Subcutaneous abdominal adipose tissue (tissue), 5 donors: Measurements from ENCODE around the gene MFN1.

Experiments used
- H3K27ac ChIP-seq: one replicate; pipeline ENCODE4 v1.7.0; 2013; ENCODE audit warnings: low read depth, mild to moderate bottlenecking, inconsistent platforms, low read length, moderate library complexity
- H3K27me3 ChIP-seq, 5 donors: one replicate each; pipeline ENCODE4 v1.7.0; 2013; ENCODE audit warnings: low read length in 5 of 5, inconsistent platforms in 1 of 5; ENCODE audit not compliant: control insufficient read depth in 5 of 5, insufficient read depth in 4 of 5
- H3K36me3 ChIP-seq, 5 donors: one replicate each; pipeline ENCODE4 v1.7.0; 2013; ENCODE audit warnings: low read length in 5 of 5; ENCODE audit not compliant: control insufficient read depth in 5 of 5, insufficient read depth in 5 of 5
- H3K4me1 ChIP-seq, 5 donors: one replicate each; pipeline ENCODE4 v1.7.0; 2013; ENCODE audit warnings: low read length in 5 of 5, mild to moderate bottlenecking in 3 of 5, moderate library complexity in 1 of 5; ENCODE audit not compliant: control insufficient read depth in 5 of 5, insufficient read depth in 5 of 5
- H3K4me3 ChIP-seq, 5 donors: one replicate each; pipeline ENCODE4 v1.7.0; 2013; ENCODE audit warnings: low read length in 5 of 5, low read depth in 1 of 5
- H3K9ac ChIP-seq, 5 donors: one replicate each; pipeline ENCODE4 v1.7.0; 2013; ENCODE audit warnings: low read length in 5 of 5, mild to moderate bottlenecking in 4 of 5, moderate library complexity in 3 of 5
- H3K9me3 ChIP-seq, 5 donors: one replicate each; pipeline ENCODE4 v1.7.0; 2013; ENCODE audit warnings: low read length in 5 of 5; ENCODE audit not compliant: control insufficient read depth in 5 of 5
- donor health status: healthy.
- donor health status: healthy.
- donor health status: healthy.
- donor health status: healthy.
- donor health status: healthy.

The MFN1 gene

GRCh38 chr3:179333084-179333483 lies 14.4 kb upstream of the MFN1 start:
- H3K4me3 ChIP-seq: no peak overlapping the region
- H3K27me3 ChIP-seq: no peaks in the 10 kb centered on the region
- peaks cover 47 to 67% (median 54%) of the 10 kb centered on the region in 5 donors for H3K36me3 ChIP-seq
- H3K9ac ChIP-seq: no peak overlapping the region
- H3K4me1 ChIP-seq: no peaks in the 10 kb centered on the region
- H3K27ac ChIP-seq: no peak overlapping the region
- no peaks in the 10 kb centered on the region for H3K9me3 ChIP-seq

- Histone ChIP-seq H3K4me3 (no peak overlapping the region), H3K36me3 (peaks cover 27 to 41% (median 30%) of the 10 kb centered on the region in 5 donors), H3K27ac (no peak overlapping the region), H3K9ac (no peak overlapping the region), H3K9me3 (no peaks in the 10 kb centered on the region), H3K4me1 (no peaks in the 10 kb centered on the region), H3K27me3 (no peaks in the 10 kb centered on the region)
Measured at GRCh38 chr3:179336345-179336929, 11.1 kb upstream of the MFN1 start.

- Histone ChIP-seq H3K4me1 (peaks cover 5 to 19% (median 17%) of the 10 kb centered on the region in 5 donors), H3K36me3 (peaks cover 8 to 25% (median 17%) of the 10 kb centered on the region in 5 donors), H3K27me3 (no peaks in the 10 kb centered on the region)
Measured at GRCh38 chr3:179348325-179349013, 960 bp downstream of the MFN1 start.

GRCh38 chr3:179355996-179356395 lies 8.5 kb downstream of the MFN1 start:
- Histone ChIP-seq H3K9me3 (no peaks in the 10 kb centered on the region), H3K27ac (no peak overlapping the region), H3K4me3 (no peak overlapping the region), H3K9ac (no peak overlapping the region), H3K27me3 (no peaks in the 10 kb centered on the region), H3K4me1 (no peaks in the 10 kb centered on the region), H3K36me3 (peaks cover 36 to 83% (median 62%) of the 10 kb centered on the region in 5 donors)

More at GRCh38 chr3:179348325-179349013, 960 bp downstream of the MFN1 start:
- peak overlapping the region; percentile 75 to 92 (median 88) for H3K4me3 ChIP-seq
- H3K9me3 ChIP-seq: no peaks in the 10 kb centered on the region
- H3K9ac ChIP-seq: peak overlapping the region; percentile 59 to 84 (median 74)
- H3K27ac ChIP-seq: peak overlapping the region; percentile 79

GRCh38 chr3:179363332-179363731 lies 15.8 kb downstream of the MFN1 start:
- no peak overlapping the region for H3K27ac ChIP-seq
- no peak overlapping the region for H3K9ac ChIP-seq
- H3K27me3 ChIP-seq: no peaks in the 10 kb centered on the region
- no peak overlapping the region for H3K4me3 ChIP-seq
- no peaks in the 10 kb centered on the region for H3K4me1 ChIP-seq
- peaks cover 38 to 70% (median 47%) of the 10 kb centered on the region in 5 donors for H3K36me3 ChIP-seq
- no peaks in the 10 kb centered on the region for H3K9me3 ChIP-seq

- Histone ChIP-seq H3K27me3 (no peaks in the 10 kb centered on the region), H3K27ac (no peak overlapping the region), H3K36me3 (peaks cover 31 to 51% (median 36%) of the 10 kb centered on the region in 5 donors), H3K9ac (no peak overlapping the region), H3K9me3 (no peaks in the 10 kb centered on the region), H3K4me3 (no peak overlapping the region), H3K4me1 (no peaks in the 10 kb centered on the region)
Measured at GRCh38 chr3:179369621-179370020, 22.1 kb downstream of the MFN1 start.

- H3K36me3 ChIP-seq: peaks cover 29 to 48% (median 39%) of the 10 kb centered on the region in 5 donors
Measured at GRCh38 chr3:179373938-179374337, 26.4 kb downstream of the MFN1 start.

GRCh38 chr3:179375091-179375999 lies 27.8 kb downstream of the MFN1 start:
- Histone ChIP-seq H3K4me3 (no peak overlapping the region), H3K4me1 (no peaks in the 10 kb centered on the region), H3K36me3 (peaks cover 31 to 52% (median 42%) of the 10 kb centered on the region in 5 donors), H3K9ac (no peak overlapping the region), H3K27me3 (no peaks in the 10 kb centered on the region), H3K27ac (no peak overlapping the region), H3K9me3 (no peaks in the 10 kb centered on the region)

More at GRCh38 chr3:179373938-179374337, 26.4 kb downstream of the MFN1 start:
- Histone ChIP-seq H3K9ac (no peak overlapping the region), H3K4me3 (no peak overlapping the region), H3K9me3 (no peaks in the 10 kb centered on the region), H3K27ac (no peak overlapping the region), H3K27me3 (no peaks in the 10 kb centered on the region), H3K4me1 (no peaks in the 10 kb centered on the region)

- no peaks in the 10 kb centered on the region for H3K4me1 ChIP-seq
- H3K36me3 ChIP-seq: peaks cover 29 to 56% (median 48%) of the 10 kb centered on the region in 5 donors
- no peak overlapping the region for H3K27ac ChIP-seq
- no peaks in the 10 kb centered on the region for H3K9me3 ChIP-seq
- no peaks in the 10 kb centered on the region for H3K27me3 ChIP-seq
- H3K4me3 ChIP-seq: no peak overlapping the region
- H3K9ac ChIP-seq: no peak overlapping the region
Measured at GRCh38 chr3:179376474-179376873, 29.0 kb downstream of the MFN1 start.
